GM12878 (cell line): ENCODE data around the gene SCARF1. TPM values are rescaled to one million over a fixed set of nuclear protein-coding genes. Genes with fewer than 3 reads are reported as not detected.

Experiments used
- ATF7 ChIP-seq: fragments of 450-650 bp; IDR thresholded peaks from 2 replicates; pipeline ENCODE4 v1.6.1; 2016; ENCODE audit warnings: low read depth, mild to moderate bottlenecking
- BMI1 ChIP-seq: fragments of 450-650 bp; IDR thresholded peaks from 2 replicates; pipeline ENCODE4 v1.6.1; 2016; ENCODE audit warnings: mild to moderate bottlenecking, moderate library complexity, borderline replicate concordance
- BRCA1 ChIP-seq: IDR thresholded peaks from 2 replicates; pipeline ENCODE4 v1.6.1; 2011; ENCODE audit warnings: low read depth, low read length, improper control_type of control experiment
- E4F1 ChIP-seq: fragments of 450-650 bp; IDR thresholded peaks from 2 replicates; pipeline ENCODE4 v1.6.1; 2018; ENCODE audit warnings: borderline replicate concordance, mild to moderate bottlenecking; ENCODE audit not compliant: partially characterized antibody
- MEF2A ChIP-seq: IDR thresholded peaks from 2 replicates; pipeline ENCODE4 v1.6.1; 2011; ENCODE audit warnings: low read depth, mild to moderate bottlenecking, low read length, moderate library complexity; ENCODE audit not compliant: insufficient read depth
- NKRF ChIP-seq: fragments of 450-650 bp; conservative IDR thresholded peaks from 2 replicates; pipeline ENCODE4 v1.6.1; 2017; ENCODE audit warnings: mild to moderate bottlenecking, moderate library complexity
- PAX8 ChIP-seq: fragments of 450-650 bp; IDR thresholded peaks from 2 replicates; pipeline ENCODE4 v1.6.1; 2017; ENCODE audit warnings: mild to moderate bottlenecking, moderate library complexity
- PML ChIP-seq: IDR thresholded peaks from 2 replicates; pipeline ENCODE4 v1.6.1; 2012; ENCODE audit warnings: low read length, inconsistent platforms
- polyA plus RNA-seq, 11 experiments: library from polyadenylated mRNA; depleted of rRNA in 4 of 11; unstranded in 6 of 11; stranded (reverse) in 5 of 11; fragments of >200 nt; fragmentation: Nextera tagmentation in 4 of 11; fragmentation: Illumina TruSeq in 1 of 11; extraction: Ambion mirVana in 4 of 11; extraction: Trizol in 1 of 11; gene quantifications; 1 replicate in 1 of 11; 2 replicates in 10 of 11; pipeline versions ENCODE4 v1.2.1 to v1.2.3, GENCODE V29; 2011 to 2016; ENCODE audit warnings: inconsistent platforms in 2 of 11, missing spikeins in 2 of 11, low read depth in 1 of 11
- total RNA-seq, 4 experiments: library from RNA; depleted of rRNA in 3 of 4; stranded (reverse); fragments of >200 nt in 3 of 4; fragmentation: Illumina TruSeq in 1 of 4; extraction: Trizol in 1 of 4; gene quantifications; 2 replicates each; pipeline versions ENCODE4 v1.2.1 to v1.2.3, GENCODE V29; 2013 to 2021

Gene SCARF1
- total and polyA plus RNA-seq, 10 of the 15 experiments (the other 5 are each of a cell fraction or from before 2014, with no cell fraction given) = 0.10 to 1.7 (median 0.43) TPM

- TF ChIP-seq E4F1 (no peak), NKRF (peak; percentile 55), BMI1 (no peak), MEF2A (no peak), PAX8 (no peak), BRCA1 (no peak), ATF7 (no peak), PML (no peak)
These were observed 3.7 kb upstream of the SCARF1 start (continued) for GRCh38 chr17:1648963-1649843.
